HTR-8/SVneo (cell line): ENCODE data around the gene PLCD4.

Experiments used
- DNase-seq: peaks from one replicate; pipeline ENCODE4 v3.0.0; 2011; ENCODE audit warnings: low spot score, mixed read lengths; ENCODE audit not compliant: insufficient read length
- FAIRE-seq: peaks from 2 replicates; lab custom pipeline; 2011; peaks lifted over from hg19 to GRCh38; lab: Jason Lieb, UNC

Gene PLCD4

DNA sequence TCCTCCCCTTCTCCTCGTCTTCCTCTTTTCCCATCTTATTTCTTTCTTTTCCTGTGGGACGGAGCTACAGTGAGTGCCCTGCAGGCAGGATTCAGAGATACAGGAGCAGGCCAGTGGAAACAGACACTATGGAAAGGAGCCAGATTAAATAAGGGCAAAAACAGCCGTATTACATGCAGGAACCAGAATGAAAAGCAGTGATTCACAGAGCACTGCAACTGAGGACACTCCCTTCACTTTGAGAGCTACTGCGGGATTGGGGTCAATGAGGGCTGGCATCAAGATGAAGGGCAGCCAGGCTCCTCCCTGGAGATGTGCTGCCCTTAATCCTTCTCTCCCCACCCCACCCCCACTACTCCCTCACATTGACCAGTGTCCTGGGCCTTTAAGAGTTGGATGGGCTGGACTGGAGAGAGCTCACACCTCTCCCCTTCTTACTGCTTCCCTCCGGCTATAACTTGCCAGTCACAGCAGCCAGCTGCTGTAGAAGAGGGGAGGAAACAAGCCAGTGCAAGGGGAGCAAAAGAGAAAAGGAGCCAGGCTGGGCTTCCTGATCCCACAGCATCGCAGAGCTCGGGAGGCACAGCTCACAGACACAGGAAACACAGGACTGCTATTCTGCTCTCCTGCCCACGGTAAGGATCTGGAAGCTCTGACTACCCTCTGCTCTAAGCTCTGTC is at the start of gene PLCD4:
Gene PLCD4, plus strand, starts transcription at position 464 of the 680 bp plus-strand sequence. CDS start 7,841 bp downstream, outside the sequence.
- peak; percentile 72 for DNase-seq

DNA sequence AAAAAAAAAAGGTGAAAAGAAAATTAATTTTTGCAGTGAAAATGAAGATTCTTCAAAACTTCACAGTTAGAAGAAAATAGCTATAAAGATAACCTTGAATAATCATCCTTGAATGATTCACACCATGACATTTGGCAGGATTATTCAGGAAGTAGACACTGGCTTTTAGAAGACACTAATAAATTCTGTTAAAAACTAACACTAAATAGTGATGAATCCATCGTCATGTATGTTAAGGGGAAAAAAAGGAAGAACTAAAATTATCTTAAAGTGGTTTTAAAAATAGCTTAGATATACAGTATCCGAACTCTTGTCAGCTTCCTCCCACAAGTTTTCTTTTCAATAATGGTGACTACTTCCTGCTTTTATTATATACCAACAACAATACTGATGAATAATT is 49.8 kb upstream of the PLCD4 start:
- DNase-seq (no peak), FAIRE-seq (no peak)

More for the DNA sequence above, at the start of gene PLCD4:
- peak; percentile 69 for FAIRE-seq

GRCh38 chr2:218558986-218559385 is 48.7 kb upstream of the PLCD4 start:
- DNase-seq, result no peak
- no peak for FAIRE-seq

DNA sequence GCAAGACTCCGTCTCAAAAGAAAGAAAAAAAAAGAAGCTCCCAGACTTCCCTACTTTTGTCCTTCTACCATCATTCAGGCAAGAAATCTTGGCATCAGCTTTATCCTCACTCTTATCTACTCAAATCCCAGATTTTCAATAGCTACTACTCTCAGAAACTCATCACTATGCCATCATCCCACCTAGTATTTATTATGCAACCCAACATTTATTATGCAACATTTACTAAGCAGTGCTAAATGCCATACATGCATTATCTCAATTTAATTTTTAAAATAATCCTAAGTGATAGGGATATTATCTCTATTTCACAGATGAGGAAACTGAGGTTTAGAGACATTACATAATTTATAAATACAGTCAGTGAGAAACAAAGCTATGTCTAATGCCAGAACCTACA is 43.6 kb upstream of the PLCD4 start:
- DNase-seq, result no peak
- FAIRE-seq, result no peak

GRCh38 chr2:218566296-218566695 is 41.4 kb upstream of the PLCD4 start:
- FAIRE-seq, result no peak
- DNase-seq, result no peak

- DNase-seq (no peak), FAIRE-seq (no peak)
Observed at GRCh38 chr2:218567797-218568189, 39.9 kb upstream of the PLCD4 start.

DNA sequence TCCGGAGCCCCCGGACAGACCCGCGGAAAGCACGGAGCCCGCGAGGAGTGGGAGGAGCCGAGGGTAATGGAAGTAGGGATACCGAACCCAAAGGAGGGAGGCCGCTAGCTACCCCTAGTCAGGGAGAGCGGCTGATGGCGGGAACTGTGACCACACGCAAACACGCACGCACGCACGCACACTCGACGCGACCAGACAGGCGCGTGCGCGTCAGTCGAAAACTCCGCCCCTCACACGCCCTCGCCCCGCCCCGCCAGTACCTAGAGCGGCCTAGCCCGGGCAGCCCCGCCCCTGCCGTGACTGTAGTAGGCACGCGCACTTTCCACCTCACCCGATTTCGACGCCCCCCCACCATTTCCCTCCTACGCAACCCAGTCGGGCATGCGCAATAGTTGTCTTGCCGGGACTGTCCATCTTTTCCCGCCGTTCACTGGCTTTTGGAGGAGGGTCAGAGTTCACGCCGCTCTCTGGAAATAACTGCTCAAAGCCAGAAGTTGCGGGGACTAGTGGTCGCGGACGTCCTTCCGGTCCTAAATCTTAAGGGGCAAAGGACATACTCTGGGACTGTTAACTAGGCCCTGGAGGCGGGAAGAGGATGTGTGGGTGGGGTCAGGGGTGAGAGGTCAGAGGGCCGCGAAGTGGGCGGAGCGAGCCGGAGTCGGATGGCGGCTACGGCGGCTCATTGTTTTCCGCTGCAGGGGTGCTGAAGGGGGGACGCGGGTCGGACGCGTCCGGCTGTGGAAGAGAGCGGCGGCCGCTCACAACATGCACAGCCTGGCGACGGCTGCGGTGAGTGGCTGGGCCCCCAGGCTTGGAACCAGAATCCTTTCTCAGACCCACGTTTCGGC is 39.3 kb upstream of the PLCD4 start, which contains the start of the genes CNOT9 and USP37:
Gene CNOT9, plus strand, starts transcription at position 650 of the 848 bp plus-strand sequence. Its CDS starts 116 bp downstream, at position 766.
Gene USP37, minus strand, starts transcription at position 162 of the 848 bp plus-strand sequence. CDS start 9,698 bp downstream, outside the sequence.
- DNase-seq (peak; percentile 94), FAIRE-seq (peak; percentile 79)

DNA sequence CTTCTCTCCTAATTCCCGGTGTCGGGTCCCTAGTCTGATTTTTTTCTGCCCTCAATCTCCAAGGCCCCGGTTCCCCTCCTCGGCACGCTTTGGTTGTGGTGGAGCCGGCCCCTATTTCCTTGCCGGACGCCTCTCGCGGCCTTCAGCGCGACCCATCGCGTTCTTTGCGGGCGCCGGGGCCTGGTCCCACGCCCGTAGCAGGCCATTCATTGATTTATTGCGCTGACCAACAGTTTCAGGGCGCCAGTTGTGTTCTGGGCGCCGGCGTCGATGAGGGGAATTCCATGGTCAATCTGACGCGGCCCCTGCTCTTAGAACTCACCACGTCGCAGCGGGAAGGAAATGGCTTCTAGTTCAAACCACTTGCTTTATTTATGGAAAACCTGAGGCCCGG is 38.7 kb upstream of the PLCD4 start:
- DNase-seq (peak; percentile 32), FAIRE-seq (no peak)

GRCh38 chr2:218569661-218570500 is 37.8 kb upstream of the PLCD4 start:
- FAIRE-seq, result no peak
- DNase-seq, result peak; percentile 9

DNA sequence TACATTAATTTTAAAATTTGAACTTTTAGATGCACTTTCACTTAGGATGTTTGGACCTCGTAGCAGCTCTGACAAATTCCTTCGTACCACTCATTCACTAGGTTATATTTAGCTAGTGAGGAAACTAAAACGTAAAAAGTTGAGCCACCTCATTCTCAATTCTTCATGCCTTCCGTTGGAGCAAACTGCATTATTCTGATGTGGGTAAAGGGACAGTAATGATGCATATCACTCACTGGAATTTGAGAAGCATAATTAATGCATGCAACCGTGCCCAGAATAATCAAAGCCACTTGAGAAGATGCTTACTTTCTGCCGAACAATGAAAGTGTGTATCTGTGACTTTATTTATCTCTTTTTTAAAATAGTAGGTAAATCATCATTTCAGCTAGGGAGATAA is 36.8 kb upstream of the PLCD4 start:
- FAIRE-seq, result no peak
- no peak for DNase-seq

GRCh38 chr2:218576854-218577253 is 30.8 kb upstream of the PLCD4 start:
- no peak for FAIRE-seq
- no peak for DNase-seq

- FAIRE-seq, result no peak
- no peak for DNase-seq
Observed at GRCh38 chr2:218577482-218578220, 30.0 kb upstream of the PLCD4 start.

DNA sequence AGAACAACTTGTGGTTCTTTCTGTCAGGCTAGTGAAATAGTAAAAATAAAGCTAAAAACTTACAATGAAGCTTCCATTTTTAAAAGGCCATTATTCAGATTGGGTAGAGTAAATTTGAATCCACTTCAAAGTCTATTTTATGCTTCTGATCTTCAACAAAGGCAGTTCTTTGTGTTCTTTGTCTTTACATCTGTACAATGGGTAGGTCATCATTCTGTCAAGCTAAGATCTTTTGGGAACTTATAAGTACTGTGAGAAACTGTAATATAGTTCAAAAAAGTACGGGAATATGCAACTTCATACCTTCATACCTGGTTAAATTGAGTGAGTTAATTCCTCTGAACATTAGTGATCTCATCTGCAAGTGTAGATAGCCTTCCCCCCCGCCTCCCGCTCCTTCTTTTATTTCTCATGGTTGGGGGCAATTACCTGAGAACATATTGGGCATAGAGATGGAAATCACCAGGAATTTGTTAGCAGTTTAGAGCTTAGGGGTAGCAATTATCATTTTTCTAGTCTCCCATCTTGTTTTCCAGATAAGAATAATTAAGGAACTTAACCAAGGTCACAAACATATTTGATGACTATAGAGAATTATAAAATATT is 29.3 kb upstream of the PLCD4 start:
- DNase-seq, result no peak
- FAIRE-seq, result no peak

DNA sequence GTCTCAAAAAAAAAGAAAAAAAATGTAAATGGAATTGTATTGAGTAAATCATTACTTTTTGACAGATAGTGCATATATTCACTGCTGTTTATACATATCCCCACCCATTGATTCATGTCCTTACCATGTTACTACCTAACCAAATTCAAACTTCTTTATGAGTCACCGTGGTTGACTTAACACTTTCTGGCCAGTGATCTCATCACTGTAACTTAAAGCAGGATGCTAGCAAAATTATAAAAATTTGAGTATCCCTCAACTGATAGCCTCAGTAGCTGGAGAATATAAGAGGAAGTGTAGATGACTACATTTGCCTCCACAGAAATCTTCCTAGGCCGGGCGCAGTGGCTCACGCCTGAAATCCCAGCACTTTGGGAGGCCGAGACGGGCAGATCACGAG is 25.6 kb upstream of the PLCD4 start:
- DNase-seq (peak; percentile 18), FAIRE-seq (no peak)

- DNase-seq (no peak), FAIRE-seq (no peak)
Observed at GRCh38 chr2:218583983-218584850, 23.5 kb upstream of the PLCD4 start.

DNA sequence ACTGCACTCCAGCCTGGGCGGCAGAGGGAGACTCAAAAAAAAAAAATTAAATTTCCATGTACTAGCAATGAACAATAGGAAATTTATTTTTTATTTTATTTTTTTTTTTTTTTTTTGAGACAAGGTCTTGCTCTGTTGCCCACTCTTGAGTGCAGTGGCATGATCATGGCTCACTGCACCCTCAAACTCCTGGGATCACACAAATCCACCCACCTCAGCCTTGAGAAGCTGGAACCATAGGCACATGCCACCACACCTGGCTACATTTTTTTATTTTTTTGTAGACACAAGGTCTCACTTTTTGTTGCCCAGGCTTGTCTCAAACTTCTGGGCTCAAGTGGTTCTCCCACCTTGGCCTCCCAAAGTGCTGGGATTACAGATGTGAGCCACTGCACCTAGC is 22.2 kb upstream of the PLCD4 start:
- DNase-seq (no peak), FAIRE-seq (no peak)

DNA sequence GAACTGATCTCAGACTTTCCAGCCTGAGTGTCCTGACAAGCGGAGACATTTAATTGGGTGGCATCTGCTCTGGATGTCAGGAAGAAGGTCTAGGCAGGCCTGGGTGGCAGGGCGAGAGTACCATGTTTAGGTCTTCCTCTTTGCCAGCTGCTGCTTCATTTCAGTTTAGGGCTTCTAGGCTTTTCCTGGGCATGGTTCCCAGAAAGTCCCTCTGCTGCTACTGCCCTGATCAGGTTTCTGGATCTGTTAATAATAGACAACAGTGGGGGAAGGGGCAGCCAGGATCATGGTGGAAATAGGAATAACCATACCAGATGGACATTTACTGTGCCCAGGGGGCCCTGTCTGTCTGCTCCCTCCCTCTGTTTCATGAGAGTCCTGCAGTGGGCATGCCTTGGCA is 2.3 kb upstream of the PLCD4 start:
- DNase-seq (no peak), FAIRE-seq (no peak)

- no peak for DNase-seq
- FAIRE-seq, result no peak
Observed at GRCh38 chr2:218615868-218616315, 8.2 kb downstream of the PLCD4 start.
